HUES6 (cell line): Measurements from ENCODE around the gene SLC25A13.

Experiments used
- H3K27ac ChIP-seq: 2 replicates; pipeline ENCODE4 v1.7.0; 2013; ENCODE audit warnings: low read depth, mild to moderate bottlenecking, low read length, inconsistent platforms
- H3K27me3 ChIP-seq: 2 replicates; pipeline ENCODE4 v1.6.1; 2013; ENCODE audit warnings: low read length; ENCODE audit not compliant: control insufficient read depth, insufficient read depth
- H3K36me3 ChIP-seq: 2 replicates; pipeline ENCODE4 v1.6.1; 2013; ENCODE audit warnings: low read length; ENCODE audit not compliant: control insufficient read depth, insufficient read depth
- H3K4me1 ChIP-seq: 2 replicates; pipeline ENCODE4 v1.6.1; 2013; ENCODE audit warnings: low read length; ENCODE audit not compliant: control insufficient read depth, insufficient read depth
- H3K4me3 ChIP-seq: 2 replicates; pipeline ENCODE4 v1.5.1; 2013; ENCODE audit warnings: low read depth, low read length
- H3K9ac ChIP-seq: one replicate; pipeline ENCODE4 v1.6.1; 2013; ENCODE audit warnings: mild to moderate bottlenecking, low read length
- H3K9me3 ChIP-seq: 2 replicates; pipeline ENCODE4 v1.6.1; 2013; ENCODE audit warnings: low read depth, low read length; ENCODE audit not compliant: control insufficient read depth, insufficient read depth

The SLC25A13 gene

GRCh38 chr7:96276019-96276418, 45.9 kb downstream of the SLC25A13 start:
- H3K4me1 ChIP-seq = no peaks in the 10 kb centered on the region

GRCh38 chr7:96273716-96274115, 48.2 kb downstream of the SLC25A13 start:
- Histone ChIP-seq H3K4me3 (no peak overlapping the region), H3K9ac (no peak overlapping the region), H3K9me3 (no peaks in the 10 kb centered on the region; the same call in 1 of the 2 replicates), H3K36me3 (peaks cover 8% of the 10 kb centered on the region; the same call in 1 of the 2 replicates), H3K27me3 (no peaks in the 10 kb centered on the region), H3K4me1 (no peaks in the 10 kb centered on the region), H3K27ac (no peak overlapping the region)

More at GRCh38 chr7:96276019-96276418, 45.9 kb downstream of the SLC25A13 start:
- Histone ChIP-seq H3K4me3 (no peak overlapping the region), H3K27ac (no peak overlapping the region), H3K9me3 (no peaks in the 10 kb centered on the region; the same call in 1 of the 2 replicates), H3K27me3 (no peaks in the 10 kb centered on the region), H3K9ac (no peak overlapping the region), H3K36me3 (peaks cover 10% of the 10 kb centered on the region; the same call in 1 of the 2 replicates)

- no peak overlapping the region for H3K27ac ChIP-seq
- peaks cover 4% of the 10 kb centered on the region; the same call in 1 of the 2 replicates for H3K36me3 ChIP-seq
- no peak overlapping the region for H3K9ac ChIP-seq
- H3K27me3 ChIP-seq = no peaks in the 10 kb centered on the region
- no peaks in the 10 kb centered on the region for H3K4me1 ChIP-seq
- no peaks in the 10 kb centered on the region for H3K9me3 ChIP-seq
- no peak overlapping the region for H3K4me3 ChIP-seq
These were observed 52.5 kb downstream of the SLC25A13 start for GRCh38 chr7:96269246-96269994.

GRCh38 chr7:96266580-96266979, 55.3 kb downstream of the SLC25A13 start:
- H3K27me3 ChIP-seq = no peaks in the 10 kb centered on the region
- no peak overlapping the region for H3K27ac ChIP-seq
- H3K4me1 ChIP-seq = no peaks in the 10 kb centered on the region
- no peak overlapping the region for H3K9ac ChIP-seq
- H3K9me3 ChIP-seq = no peaks in the 10 kb centered on the region
- peaks cover 4% of the 10 kb centered on the region; the same call in 1 of the 2 replicates for H3K36me3 ChIP-seq
- H3K4me3 ChIP-seq = no peak overlapping the region

- Histone ChIP-seq H3K4me3 (no peak overlapping the region), H3K4me1 (no peaks in the 10 kb centered on the region), H3K9me3 (no peaks in the 10 kb centered on the region), H3K27me3 (no peaks in the 10 kb centered on the region), H3K27ac (no peak overlapping the region), H3K36me3 (peaks cover 4% of the 10 kb centered on the region; the same call in 1 of the 2 replicates), H3K9ac (no peak overlapping the region)
These were observed 55.9 kb downstream of the SLC25A13 start for GRCh38 chr7:96266015-96266414.

GRCh38 chr7:96253964-96254363, 67.9 kb downstream of the SLC25A13 start:
- Histone ChIP-seq H3K27me3 (no peaks in the 10 kb centered on the region), H3K4me3 (no peak overlapping the region), H3K27ac (no peak overlapping the region), H3K9ac (no peak overlapping the region), H3K9me3 (peaks cover 2% of the 10 kb centered on the region; the same call in 1 of the 2 replicates), H3K4me1 (peaks cover 12% of the 10 kb centered on the region), H3K36me3 (no peaks in the 10 kb centered on the region)

GRCh38 chr7:96253441-96253840, 68.5 kb downstream of the SLC25A13 start:
- peaks cover 12% of the 10 kb centered on the region for H3K4me1 ChIP-seq
- no peak overlapping the region for H3K4me3 ChIP-seq
- H3K36me3 ChIP-seq = no peaks in the 10 kb centered on the region
- peaks cover 2% of the 10 kb centered on the region; the same call in 1 of the 2 replicates for H3K9me3 ChIP-seq
- no peak overlapping the region for H3K27ac ChIP-seq
- H3K9ac ChIP-seq = no peak overlapping the region
- no peaks in the 10 kb centered on the region for H3K27me3 ChIP-seq

GRCh38 chr7:96250776-96251361, 71.0 kb downstream of the SLC25A13 start:
- Histone ChIP-seq H3K36me3 (no peaks in the 10 kb centered on the region), H3K4me3 (no peak overlapping the region), H3K4me1 (peaks cover 12% of the 10 kb centered on the region), H3K27me3 (no peaks in the 10 kb centered on the region), H3K9me3 (no peaks in the 10 kb centered on the region), H3K9ac (no peak overlapping the region), H3K27ac (no peak overlapping the region)

GRCh38 chr7:96248405-96248804, 73.5 kb downstream of the SLC25A13 start:
- H3K4me1 ChIP-seq = 0 out of 2 replicates have a peak, but pooled peaks cover 7% of the 10 kb centered on the region
- no peak overlapping the region for H3K4me3 ChIP-seq
- no peaks in the 10 kb centered on the region for H3K36me3 ChIP-seq
- no peak overlapping the region for H3K27ac ChIP-seq
- H3K9me3 ChIP-seq = no peaks in the 10 kb centered on the region
- no peaks in the 10 kb centered on the region for H3K27me3 ChIP-seq
- no peak overlapping the region for H3K9ac ChIP-seq

- H3K27ac ChIP-seq = no peak overlapping the region
- no peak overlapping the region for H3K9ac ChIP-seq
- no peaks in the 10 kb centered on the region for H3K9me3 ChIP-seq
- H3K27me3 ChIP-seq = no peaks in the 10 kb centered on the region
- no peak overlapping the region for H3K4me3 ChIP-seq
- no peaks in the 10 kb centered on the region for H3K36me3 ChIP-seq
- peaks cover 6% of the 10 kb centered on the region; the same call in 1 of the 2 replicates for H3K4me1 ChIP-seq
These were observed 75.0 kb downstream of the SLC25A13 start for GRCh38 chr7:96246919-96247318.

GRCh38 chr7:96244992-96245292, 77.0 kb downstream of the SLC25A13 start:
- no peaks in the 10 kb centered on the region for H3K36me3 ChIP-seq
- no peak overlapping the region for H3K9ac ChIP-seq
- peaks cover 7% of the 10 kb centered on the region; the same call in 1 of the 2 replicates for H3K4me1 ChIP-seq
- no peak overlapping the region for H3K4me3 ChIP-seq
- H3K27me3 ChIP-seq = no peaks in the 10 kb centered on the region
- no peak overlapping the region for H3K27ac ChIP-seq
- H3K9me3 ChIP-seq = no peaks in the 10 kb centered on the region
